A172 (cell line): ENCODE results near the gene PCDH1. TPM values are rescaled to one million over a fixed set of nuclear protein-coding genes. Genes with fewer than 3 reads are reported as not detected.

Source experiments
- DNase-seq: peaks from one replicate; pipeline ENCODE4 v3.0.0-alpha.2; 2015; ENCODE audit warnings: low spot score
- total RNA-seq: library from RNA; depleted of rRNA; stranded (reverse); fragments of >200 nt; shearing (Covaris generic); gene quantifications from 2 replicates; pipeline ENCODE4 v1.2.3, GENCODE V29; 2014; rRNA removed

Gene PCDH1
- total RNA-seq, 1 experiment from 2014 or later: 7.4 TPM

DNA sequence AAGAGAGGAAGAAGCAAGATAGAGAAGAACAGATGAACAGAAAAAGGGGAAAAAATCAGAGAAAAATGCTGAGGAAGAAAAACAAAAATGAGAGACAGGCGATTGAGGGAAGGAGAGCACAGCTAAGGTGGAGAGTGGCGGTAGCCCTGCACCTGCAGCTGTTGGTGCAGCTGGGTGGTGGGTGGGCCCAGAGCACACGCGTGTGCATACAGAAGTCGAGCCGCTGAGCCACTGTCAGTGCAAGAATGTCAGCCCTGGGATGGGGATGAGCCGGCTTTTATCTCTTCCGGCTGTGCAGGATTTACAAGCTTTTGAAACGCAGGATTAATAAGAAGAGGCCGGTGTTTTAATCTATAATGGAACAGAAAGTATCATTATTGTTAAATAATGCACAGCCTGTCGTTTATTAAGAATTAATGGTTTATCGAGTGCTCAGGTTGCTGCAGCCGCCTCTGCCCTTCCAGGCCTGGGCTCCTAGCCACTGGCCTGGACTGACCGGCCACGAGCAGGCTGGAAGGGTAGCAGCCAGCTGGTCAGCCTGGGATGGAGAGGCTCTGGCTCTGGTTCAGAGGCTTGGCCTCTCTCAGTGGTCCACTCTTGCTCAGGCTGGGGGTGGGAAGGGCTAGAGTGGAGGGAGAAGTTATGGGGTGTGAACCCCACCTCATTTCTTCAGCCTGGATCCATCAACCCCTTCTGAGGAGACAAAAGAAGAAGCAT lies 68.7 kb downstream of the PCDH1 start:
- DNase-seq: no peak

GRCh38 chr5:141808857-141809256 lies 69.4 kb downstream of the PCDH1 start:
- DNase-seq: no peak

DNA sequence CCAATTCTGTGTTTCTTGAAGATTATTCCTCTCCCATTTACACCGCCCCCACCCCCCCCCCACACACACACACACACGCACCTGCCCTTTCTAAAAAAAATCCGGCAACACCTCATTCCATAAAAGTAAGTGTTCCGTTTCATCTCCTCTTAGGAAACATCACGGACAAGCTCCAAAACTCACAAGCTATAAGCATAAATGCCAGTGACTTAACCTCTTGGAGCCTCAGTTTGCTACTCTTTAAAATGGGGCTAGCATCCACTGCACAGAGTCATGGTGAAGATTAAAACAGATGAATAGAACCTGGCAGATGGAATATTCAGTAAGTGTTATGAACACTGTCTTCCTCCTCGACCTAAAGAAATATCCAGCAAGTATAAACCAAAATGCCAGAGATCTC lies 70.5 kb downstream of the PCDH1 start:
- DNase-seq: no peak

GRCh38 chr5:141807329-141807728 lies 70.9 kb downstream of the PCDH1 start:
- DNase-seq: no peak

DNA sequence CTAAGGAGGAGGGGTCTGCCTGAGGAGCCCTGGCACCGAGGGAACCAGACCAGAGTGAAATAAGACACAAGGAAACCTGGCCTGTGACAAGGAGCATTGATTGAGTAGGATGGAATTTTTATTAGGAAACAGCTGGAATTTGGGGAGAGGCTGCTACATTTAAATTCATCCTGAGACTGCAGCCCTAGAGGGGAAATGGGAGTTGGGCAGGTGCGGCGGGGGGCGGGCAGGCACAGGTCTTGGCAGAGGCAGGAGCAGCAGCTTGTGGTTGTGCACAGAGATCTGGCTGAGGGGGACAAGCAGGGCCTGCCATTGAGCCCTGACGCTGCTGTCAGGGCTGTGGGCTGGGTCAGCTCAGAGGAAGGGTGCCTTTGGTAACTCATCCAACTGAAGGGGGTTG lies 71.6 kb downstream of the PCDH1 start:
- DNase-seq: no peak

DNA sequence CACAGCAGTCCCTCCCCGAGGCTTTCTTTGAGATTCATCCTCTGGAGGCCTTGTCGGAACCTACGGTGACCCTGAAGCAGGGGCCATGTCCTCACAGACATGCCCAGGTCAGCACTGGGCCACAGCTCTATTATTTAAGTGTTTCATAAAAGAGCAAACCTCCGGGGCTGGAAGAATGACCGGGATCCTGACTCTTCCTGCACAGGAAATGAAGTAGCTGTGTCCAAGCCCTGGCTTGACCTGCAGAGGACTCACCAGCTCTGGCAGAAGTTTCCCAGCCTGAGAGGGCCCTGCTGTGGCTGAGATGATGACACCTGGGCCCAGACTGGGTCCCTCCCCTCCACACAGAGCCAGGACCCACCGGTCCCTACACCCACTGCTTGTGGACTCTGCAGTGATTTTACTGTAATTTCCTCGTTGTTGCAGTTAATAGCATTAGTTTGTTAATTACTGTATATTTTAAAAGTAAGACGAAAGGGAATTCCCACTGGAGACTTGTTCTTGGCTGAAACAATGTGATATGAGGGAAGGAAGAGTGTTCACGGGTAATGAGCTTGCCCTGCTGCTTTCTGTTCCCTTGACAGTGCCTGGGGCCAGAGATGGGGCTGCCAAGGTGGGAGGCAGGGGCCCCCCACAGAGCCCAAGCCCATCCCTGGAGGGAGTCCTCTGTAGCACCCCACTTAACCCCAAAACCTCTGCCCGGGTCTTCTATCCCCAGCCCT lies 72.2 kb downstream of the PCDH1 start:
- DNase-seq: no peak

- no peak for DNase-seq
Observed at GRCh38 chr5:141804475-141804874, 73.7 kb downstream of the PCDH1 start.

Other genes starting within 250 kb of the PCDH1 start
- gene HDAC3, start 241.6 kb downstream of the PCDH1 start, total RNA-seq: 74.1 and 78.7 TPM in 2 replicates
- gene RELL2, start 241.4 kb downstream of the PCDH1 start, total RNA-seq: 6.9 and 10.4 TPM in 2 replicates
- 7.1 and 21.6 TPM in 2 replicates for gene FCHSD1, start 227.0 kb downstream of the PCDH1 start, total RNA-seq
- gene ARAP3, start 196.2 kb downstream of the PCDH1 start, total RNA-seq: 4.3 and 6.8 TPM in 2 replicates
- 18.2 and 37.0 TPM in 2 replicates for gene DELE1, start 45.5 kb upstream of the PCDH1 start, total RNA-seq
- 0.07 TPM in 1 of 2 replicates, not detected in the other for gene PCDH12, start 79.8 kb upstream of the PCDH1 start, total RNA-seq
- gene RNF14, start 90.7 kb upstream of the PCDH1 start, total RNA-seq: 123 and 139 TPM in 2 replicates
- gene GNPDA1, start 134.6 kb upstream of the PCDH1 start, total RNA-seq: 118 and 162 TPM in 2 replicates
- gene NDFIP1, start 230.4 kb upstream of the PCDH1 start, total RNA-seq: 57.3 and 65.7 TPM in 2 replicates